IPS-11a (cell line): Measurements from ENCODE around the gene RANBP17.
"Not testable (repeated sequence)": the region's sequence is repeated elsewhere in the genome, so short reads cannot be mapped to it uniquely, and the experiment has no call there.

ENCODE experiments used
- H3K4me3 ChIP-seq: one replicate; pipeline ENCODE4 v1.5.1; 2013; ENCODE audit warnings: low read depth, low read length, control low read depth

The RANBP17 gene

GRCh38 chr5:170937914-170938313 is 76.1 kb downstream of the RANBP17 start:
- H3K4me3 ChIP-seq, result no peak overlapping the region

GRCh38 chr5:170939178-170939577 is 77.4 kb downstream of the RANBP17 start:
- H3K4me3 ChIP-seq, result no peak overlapping the region

- no peak overlapping the region for H3K4me3 ChIP-seq
These were observed 80.0 kb downstream of the RANBP17 start for GRCh38 chr5:170941788-170942187.

- no peak overlapping the region for H3K4me3 ChIP-seq
These were observed 83.5 kb downstream of the RANBP17 start for GRCh38 chr5:170945275-170945674.

GRCh38 chr5:170960567-170960966 is 98.7 kb downstream of the RANBP17 start:
- no peak overlapping the region for H3K4me3 ChIP-seq

- no peak overlapping the region for H3K4me3 ChIP-seq
These were observed 101.7 kb downstream of the RANBP17 start for GRCh38 chr5:170963521-170963920.

GRCh38 chr5:170974461-170974860 is 112.6 kb downstream of the RANBP17 start:
- H3K4me3 ChIP-seq, result no peak overlapping the region

- H3K4me3 ChIP-seq, result not testable (repeated sequence)
These were observed 118.4 kb downstream of the RANBP17 start for GRCh38 chr5:170980261-170980660.

GRCh38 chr5:170985486-170985885 is 123.7 kb downstream of the RANBP17 start:
- H3K4me3 ChIP-seq, result no peak overlapping the region

- H3K4me3 ChIP-seq, result no peak overlapping the region
These were observed 124.8 kb downstream of the RANBP17 start for GRCh38 chr5:170986598-170986997.

- H3K4me3 ChIP-seq, result no peak overlapping the region
These were observed 131.7 kb downstream of the RANBP17 start for GRCh38 chr5:170993476-170993875.

GRCh38 chr5:171010086-171010485 is 148.3 kb downstream of the RANBP17 start:
- no peak overlapping the region for H3K4me3 ChIP-seq

- H3K4me3 ChIP-seq, result no peak overlapping the region
These were observed 149.0 kb downstream of the RANBP17 start for GRCh38 chr5:171010816-171011215.

- H3K4me3 ChIP-seq, result no peak overlapping the region
These were observed 161.7 kb downstream of the RANBP17 start for GRCh38 chr5:171023508-171023907.

GRCh38 chr5:171024084-171024483 is 162.3 kb downstream of the RANBP17 start:
- H3K4me3 ChIP-seq, result no peak overlapping the region

- H3K4me3 ChIP-seq, result no peak overlapping the region
These were observed 167.6 kb downstream of the RANBP17 start for GRCh38 chr5:171029401-171029800.

GRCh38 chr5:171031977-171032376 is 170.2 kb downstream of the RANBP17 start:
- H3K4me3 ChIP-seq, result no peak overlapping the region

- H3K4me3 ChIP-seq, result no peak overlapping the region
These were observed 170.7 kb downstream of the RANBP17 start for GRCh38 chr5:171032435-171032973.

GRCh38 chr5:171041893-171042292 is 180.1 kb downstream of the RANBP17 start:
- not testable (repeated sequence) for H3K4me3 ChIP-seq

- H3K4me3 ChIP-seq, result no peak overlapping the region
These were observed 189.1 kb downstream of the RANBP17 start for GRCh38 chr5:171050916-171051315.

GRCh38 chr5:171055875-171056454 is 194.1 kb downstream of the RANBP17 start:
- no peak overlapping the region for H3K4me3 ChIP-seq

GRCh38 chr5:171067540-171068130 is 205.8 kb downstream of the RANBP17 start:
- H3K4me3 ChIP-seq, result no peak overlapping the region

- no peak overlapping the region for H3K4me3 ChIP-seq
These were observed 212.9 kb downstream of the RANBP17 start for GRCh38 chr5:171074747-171075146.
